GM18526 (cell line): ENCODE data around the gene NOS1.

Experiments used
- POLR2A ChIP-seq: IDR thresholded peaks from 3 replicates; pipeline ENCODE4 v1.6.1; 2011; ENCODE audit not compliant: insufficient read length; ENCODE audit errors: extremely low read depth

Gene NOS1

DNA sequence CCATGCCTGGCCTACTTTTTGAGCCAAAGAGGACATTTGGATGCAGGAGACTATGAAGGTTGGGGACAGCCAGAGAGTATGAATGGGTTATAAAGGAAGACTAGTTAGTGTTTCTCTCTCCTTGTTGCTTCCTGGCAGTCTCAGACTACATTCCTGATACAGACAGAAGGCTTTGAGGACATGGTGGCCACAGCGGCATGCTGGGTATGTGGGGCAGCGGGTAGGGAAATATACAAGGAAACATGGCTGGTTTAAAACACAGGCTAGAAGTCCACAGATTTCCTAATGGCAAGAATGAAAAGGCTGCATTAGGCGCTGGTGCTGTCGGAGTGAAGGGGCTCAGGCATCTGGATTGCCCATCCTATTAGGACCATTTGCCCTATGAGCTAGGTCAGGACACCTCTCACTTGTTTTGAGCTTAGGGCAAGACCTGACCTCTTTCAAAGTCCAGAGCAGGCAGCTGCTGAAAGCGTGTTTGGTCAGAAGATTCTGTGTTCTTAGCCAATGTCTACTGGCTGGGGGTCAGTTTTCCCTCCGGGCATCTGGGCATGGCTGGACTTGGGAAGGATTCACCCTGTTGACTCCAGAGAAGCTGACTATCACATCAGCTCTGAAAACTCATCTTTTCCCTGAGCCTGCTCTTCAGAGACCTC, 151.0 kb downstream of the NOS1 start:
- no peak for TF ChIP-seq POLR2A

DNA sequence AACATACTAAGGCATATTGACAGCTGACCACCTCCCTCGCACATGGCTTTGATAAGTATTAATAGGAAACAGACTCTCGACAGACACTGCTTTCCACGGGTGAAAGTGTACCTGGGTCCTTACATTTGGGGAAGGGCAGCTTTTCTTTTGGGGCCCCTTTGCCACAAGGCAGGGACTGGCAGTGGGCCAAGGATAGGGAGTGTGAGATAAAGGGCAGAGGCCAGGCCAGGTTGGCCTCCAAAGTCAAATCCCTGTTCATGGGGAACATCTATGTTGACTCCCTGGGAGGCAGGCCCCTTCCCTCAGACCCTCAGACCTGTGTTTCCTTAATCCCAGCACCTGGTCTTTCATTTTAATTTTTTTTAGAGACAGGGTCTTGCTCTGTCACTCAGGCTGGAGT, 151.8 kb downstream of the NOS1 start:
- TF ChIP-seq POLR2A = no peak

DNA sequence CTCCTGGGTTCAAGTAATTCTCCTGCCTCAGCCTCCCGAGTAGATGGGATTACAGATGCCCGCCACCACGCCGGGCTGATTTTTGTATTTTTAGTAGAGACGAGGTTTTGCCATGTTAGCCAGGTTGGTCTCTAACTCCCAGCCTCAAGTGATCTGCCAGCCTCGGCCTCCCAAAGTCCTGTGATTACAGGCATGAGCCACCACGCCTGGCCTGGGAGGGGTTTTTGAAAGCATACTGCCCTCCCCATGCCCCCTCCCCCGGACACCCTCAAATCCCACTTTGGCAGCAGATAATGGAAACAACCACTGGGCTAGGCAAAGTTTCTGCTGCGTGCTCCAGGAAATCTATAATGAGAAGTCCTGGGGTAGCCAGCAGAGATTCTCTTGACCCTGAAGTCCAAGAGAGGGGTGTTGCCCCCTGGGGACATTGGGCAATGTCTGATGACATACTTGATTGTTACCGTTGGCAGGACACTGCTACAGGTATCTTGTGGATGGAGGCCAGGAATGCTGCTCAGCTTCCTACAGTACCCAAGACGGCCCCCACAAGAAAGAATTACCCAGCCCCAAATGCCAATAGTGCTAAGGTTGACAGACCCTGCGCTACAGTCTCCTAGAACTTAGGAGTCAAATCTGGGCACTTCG, 152.5 kb downstream of the NOS1 start:
- no peak for TF ChIP-seq POLR2A

DNA sequence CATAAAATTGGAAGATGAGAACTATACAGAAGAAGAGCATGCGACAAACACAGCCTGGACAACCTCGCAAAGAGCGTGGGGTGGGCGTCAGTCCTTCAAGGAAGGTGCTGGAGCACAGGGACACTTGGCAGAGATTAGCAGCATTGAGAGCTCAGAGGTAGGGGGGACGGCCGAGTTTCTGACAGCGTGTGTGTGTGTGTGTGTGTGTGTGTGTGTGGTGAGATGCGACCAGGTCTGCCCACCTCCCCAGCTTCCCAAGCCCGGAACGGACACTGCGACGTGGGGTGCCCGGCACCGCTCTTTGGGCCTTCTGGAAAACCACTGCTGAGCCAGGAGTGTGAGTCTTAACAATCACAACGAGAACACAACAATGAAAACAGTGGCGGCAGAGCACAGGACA, 153.2 kb downstream of the NOS1 start:
- no peak for TF ChIP-seq POLR2A

DNA sequence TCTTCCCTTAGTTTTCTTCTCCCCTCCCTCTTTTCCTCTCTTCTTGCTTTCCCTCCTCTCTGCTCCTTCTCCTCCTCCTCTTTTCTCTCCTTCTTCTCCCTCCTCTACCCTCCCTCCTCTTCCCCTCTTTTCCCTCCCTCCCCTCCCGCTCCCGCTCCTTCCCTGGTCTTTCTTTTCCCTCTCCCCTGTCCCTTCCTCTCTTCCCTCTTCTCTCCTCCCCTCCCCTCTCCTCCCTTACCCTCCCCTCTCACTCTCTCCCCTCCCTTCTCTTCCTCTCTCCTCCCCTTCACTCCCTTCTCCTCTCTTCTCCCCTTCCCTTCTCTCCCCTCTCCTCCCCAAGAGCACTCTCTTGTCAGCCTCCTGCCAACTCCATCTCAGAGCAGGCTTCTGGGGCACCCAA, 153.8 kb downstream of the NOS1 start:
- no peak for TF ChIP-seq POLR2A

DNA sequence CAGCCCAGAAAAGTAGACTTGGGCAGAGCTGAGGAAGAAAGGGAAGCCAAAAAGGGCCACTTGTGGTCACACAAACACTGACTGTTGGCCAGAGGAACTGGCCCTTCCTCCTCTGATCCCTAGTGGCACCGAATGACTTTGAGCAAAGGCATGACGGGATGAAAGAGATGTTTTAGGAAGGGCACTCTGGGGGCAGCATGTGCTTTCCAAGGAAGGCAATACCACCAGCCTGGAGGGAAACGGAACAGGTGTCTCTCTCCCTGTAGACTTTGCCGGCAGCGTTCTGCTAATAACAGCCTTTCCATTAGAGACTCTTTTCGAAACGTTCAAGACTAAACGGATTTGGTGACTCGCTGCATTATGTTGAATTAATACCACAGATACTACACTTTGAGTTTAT, 158.9 kb downstream of the NOS1 start:
- no peak for TF ChIP-seq POLR2A

DNA sequence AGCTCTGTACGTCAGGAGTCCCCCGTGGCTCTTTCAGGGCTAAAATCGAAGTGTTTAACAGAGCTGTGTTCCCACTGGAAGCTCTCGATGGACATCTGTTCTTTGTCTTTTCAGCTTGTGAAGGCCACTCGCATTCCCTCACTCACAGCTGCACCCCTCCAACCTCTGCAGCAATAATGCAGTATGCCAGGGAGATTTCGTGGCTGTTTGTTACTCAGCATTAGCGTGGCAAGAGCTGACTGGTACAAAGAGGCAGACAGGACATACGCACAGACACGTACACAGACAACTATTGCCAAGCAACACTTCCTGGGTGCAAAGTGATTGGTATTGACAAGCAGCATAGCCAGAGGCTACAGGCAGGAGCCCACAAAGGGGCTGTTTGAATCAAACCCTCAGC, 159.4 kb downstream of the NOS1 start:
- TF ChIP-seq POLR2A = no peak

DNA sequence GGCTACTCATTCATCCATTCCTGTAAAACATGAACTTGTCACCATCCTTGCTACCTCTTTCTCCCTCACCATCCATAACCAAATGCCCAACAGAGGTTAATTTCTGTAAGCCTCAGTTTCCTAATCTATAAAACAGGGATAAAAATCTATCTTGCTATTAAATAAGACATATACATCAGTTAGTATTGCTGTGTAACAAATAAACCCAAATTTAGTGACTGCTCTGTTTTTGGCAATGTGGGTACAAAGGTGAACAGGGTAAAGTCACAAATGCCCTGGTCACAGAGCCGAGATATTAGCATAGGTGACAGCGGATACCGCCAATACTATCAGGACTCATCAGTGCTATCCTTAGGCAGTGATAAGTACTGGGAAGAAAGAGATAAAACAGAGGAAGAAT, 167.5 kb downstream of the NOS1 start:
- TF ChIP-seq POLR2A = no peak

DNA sequence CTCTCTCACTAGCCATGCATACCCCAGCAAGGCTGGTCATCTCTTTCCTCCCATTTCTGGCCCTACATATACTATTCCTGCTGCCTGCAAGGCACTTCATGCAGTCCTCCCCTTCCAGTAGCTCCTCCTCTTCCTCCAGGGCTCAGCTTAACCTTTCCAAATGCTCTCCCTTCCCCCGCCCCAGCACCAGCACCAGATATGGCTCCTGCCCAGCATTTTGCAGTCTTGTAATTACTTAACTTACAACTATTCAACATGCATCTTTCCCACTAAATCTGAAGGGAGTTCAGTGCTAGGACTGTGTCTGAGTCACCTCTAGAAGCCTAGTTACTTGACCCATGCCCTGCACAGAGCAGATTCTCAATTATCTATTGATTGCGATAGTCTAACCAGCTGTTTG, 169.4 kb downstream of the NOS1 start:
- TF ChIP-seq POLR2A = no peak

DNA sequence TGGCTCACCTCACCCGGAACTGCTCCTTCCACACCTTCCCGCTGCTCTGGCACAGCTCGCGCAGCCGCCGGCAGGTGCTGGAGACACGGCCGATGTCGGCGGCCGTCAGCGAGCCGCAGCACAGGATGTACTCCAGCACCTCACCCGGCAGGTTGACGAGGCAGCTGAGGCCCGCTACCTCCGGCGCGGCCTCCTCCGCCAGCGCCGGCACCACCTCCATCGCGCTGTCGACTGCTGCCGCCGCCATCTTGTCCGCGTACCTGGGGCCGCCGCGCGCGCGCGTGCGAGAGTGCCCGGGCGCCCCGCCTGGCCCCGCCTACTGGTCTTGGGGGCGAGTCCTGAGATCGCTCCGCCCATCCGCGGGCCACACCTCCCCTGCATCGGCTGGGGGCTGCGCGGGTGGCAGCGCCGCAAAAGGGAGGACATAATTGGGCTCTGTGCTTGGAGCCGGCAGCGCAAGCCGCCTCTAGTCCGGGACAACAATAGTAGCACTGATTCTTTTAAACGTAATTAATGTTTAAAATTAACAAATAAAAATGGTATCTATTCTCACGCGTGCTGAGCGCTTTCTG, 171.1 kb downstream of the NOS1 start, which contains the start of gene FBXO21:
FBXO21 (minus strand) TSS at position 261 of the 572 bp plus-strand sequence; CDS start at position 247, 14 bp downstream.
- peak; percentile 91 for TF ChIP-seq POLR2A

DNA sequence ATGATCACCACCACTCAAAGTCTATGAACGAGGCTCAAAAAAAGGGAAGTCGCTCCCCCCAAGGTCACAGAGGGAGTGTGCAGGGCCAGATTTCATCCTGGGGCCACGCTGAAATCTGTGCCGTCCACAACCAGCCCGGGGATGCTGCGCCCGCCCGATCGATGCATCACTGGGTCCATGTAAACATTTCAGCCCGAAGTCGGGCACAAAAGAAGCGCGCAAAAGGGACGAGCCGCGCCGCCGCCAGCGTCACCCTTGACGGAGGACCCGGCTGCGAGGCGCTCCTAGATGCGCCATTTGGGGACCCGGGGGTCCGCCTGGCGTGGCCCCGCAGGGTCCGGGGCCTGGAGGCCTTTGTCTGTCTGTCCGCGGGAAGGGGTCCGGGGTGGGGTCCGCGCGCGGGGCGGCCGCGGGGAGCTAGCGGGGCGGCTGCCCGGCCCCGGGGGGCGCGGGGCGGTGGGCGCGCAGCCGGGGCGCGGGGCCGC, 171.7 kb downstream of the NOS1 start:
- TF ChIP-seq POLR2A = no peak

DNA sequence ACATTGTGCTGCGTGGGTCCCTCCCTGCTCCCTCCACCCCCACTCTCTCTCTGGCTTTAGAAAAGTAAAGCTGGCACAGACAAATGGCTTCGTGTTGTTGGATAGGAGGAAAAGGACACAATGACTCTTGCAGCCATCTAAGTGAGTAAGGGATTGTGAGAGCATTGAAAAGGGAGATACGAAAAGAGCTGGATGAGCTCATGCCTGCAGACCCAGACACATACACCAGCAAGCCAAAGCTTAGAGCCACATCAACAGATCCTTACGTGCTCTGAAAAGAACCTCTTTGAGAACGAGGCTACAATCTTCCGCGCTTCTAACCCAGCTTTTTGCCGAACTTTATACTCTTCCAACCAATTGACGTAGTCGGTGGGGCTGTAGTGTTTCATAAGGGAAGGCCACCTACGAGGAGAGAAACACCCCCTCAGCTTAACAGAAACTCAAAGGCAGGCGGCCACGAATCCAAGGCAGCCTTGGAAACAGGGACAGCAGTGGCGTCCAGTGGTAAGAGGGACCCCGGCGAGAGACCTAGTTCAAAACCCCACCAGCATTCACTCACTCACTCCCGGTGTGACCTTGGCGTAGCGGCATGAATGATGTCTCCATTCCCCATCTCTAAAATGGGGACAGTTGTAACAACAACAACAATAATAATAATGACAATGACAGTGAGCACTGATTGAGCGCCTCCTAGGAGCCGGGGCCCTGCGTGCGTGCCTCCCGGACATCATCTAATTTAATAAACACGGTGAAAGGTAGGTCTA, 172.3 kb downstream of the NOS1 start:
- no peak for TF ChIP-seq POLR2A

DNA sequence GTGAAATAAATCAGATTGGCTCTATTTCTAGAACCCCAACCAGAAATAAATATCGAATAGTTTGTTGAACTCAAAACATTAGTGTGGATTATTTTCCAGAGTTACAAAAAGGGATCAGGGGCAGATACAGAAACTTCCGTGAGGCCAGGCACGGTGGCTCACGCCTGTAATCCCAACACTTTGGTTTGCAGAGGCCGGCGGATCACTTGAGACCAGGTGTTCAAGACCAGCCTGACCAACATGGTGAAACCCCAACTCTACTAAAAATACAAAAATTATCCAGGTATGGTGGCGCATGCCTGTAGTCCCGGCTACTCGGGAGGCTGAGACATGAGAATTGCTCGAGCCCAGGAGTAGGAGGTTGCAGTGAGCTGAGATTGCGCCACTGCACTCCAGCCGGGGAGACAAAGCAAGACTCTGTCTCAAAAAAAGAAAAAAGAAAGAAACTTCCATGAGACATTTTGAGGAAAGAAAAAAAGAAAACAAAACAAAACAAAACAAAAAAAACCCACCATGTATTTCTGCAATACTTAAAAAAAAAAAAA, 173.2 kb downstream of the NOS1 start:
- no peak for TF ChIP-seq POLR2A

DNA sequence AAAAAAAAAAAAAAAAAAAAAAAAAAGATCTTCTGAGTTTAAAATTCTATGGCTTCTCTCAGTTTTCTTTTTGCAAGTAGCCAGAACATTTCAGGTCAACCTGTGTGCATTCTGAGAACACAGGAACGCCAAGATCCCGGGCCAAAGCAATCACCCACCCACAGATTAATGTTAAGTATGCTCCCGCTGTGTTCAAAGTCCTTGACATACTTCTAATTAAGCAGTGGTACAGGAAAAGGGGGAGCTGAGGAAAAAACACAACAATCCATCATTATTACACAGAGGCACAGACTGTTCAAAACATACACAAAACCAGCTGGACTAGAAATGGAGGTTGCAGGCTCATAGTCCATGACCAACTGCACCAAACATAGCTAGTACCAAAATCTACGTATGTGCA, 174.0 kb downstream of the NOS1 start:
- TF ChIP-seq POLR2A = no peak

DNA sequence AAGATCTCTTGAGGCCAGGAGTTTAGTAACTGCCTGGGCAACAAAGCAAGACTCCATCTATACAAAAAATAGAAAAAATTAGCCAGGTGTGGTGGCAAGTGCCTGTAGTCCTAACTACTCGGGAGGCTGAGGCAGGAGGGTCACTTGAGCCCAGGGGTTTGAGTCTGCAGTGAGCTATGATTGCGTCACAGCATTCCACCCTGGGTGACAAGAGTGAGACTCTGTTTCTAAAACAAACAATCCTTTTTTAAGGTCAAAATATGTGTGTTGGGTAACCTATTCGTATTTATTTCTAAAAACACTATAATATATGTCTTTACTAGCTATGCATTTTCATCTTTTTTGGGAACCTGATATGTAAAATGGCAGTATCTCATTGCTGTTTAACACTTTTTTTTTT, 178.6 kb downstream of the NOS1 start:
- no peak for TF ChIP-seq POLR2A
